ENCODE results near the gene PDE4D. TPM values are rescaled to one million over a fixed set of nuclear protein-coding genes. Genes with fewer than 3 reads are reported as not detected.
A peak's percentile ranks its signal among the peaks of the same experiment; 100 is the strongest.
"Not testable (repeated sequence)": the region's sequence is repeated elsewhere in the genome, so short reads cannot be mapped to it uniquely, and the experiment has no call there.

PDE4D gene
- total RNA-seq, 4 donors from 2014 or later = 6.0 to 36.2 (median 10.0) TPM

GRCh38 chr5:59753599-59753998 is 139.9 kb downstream of the PDE4D start:
- no peak for DNase-seq
- H3K4me1 ChIP-seq = peaks cover 0 to 27% (median 6%) of the 10 kb centered on the region in 3 donors
- H3K36me3 ChIP-seq = no peaks in the 10 kb centered on the region
- H3K27ac ChIP-seq = no peak overlapping the region
- H3K27me3 ChIP-seq = no peaks in the 10 kb centered on the region
- TF ChIP-seq CTCF (IDR thresholded peaks at IDR 0.05) (no peak), POLR2A (IDR thresholded peaks at IDR 0.05) (no peak)
- intact Hi-C loops (cut with DNase I) = no loop called here
- WGBS, 2 donors = 76 to 86% methylated on average over 3 of the region's 3 CpGs
- no peaks in the 10 kb centered on the region for H3K9me3 ChIP-seq
- no peak overlapping the region for H3K4me3 ChIP-seq

DNA sequence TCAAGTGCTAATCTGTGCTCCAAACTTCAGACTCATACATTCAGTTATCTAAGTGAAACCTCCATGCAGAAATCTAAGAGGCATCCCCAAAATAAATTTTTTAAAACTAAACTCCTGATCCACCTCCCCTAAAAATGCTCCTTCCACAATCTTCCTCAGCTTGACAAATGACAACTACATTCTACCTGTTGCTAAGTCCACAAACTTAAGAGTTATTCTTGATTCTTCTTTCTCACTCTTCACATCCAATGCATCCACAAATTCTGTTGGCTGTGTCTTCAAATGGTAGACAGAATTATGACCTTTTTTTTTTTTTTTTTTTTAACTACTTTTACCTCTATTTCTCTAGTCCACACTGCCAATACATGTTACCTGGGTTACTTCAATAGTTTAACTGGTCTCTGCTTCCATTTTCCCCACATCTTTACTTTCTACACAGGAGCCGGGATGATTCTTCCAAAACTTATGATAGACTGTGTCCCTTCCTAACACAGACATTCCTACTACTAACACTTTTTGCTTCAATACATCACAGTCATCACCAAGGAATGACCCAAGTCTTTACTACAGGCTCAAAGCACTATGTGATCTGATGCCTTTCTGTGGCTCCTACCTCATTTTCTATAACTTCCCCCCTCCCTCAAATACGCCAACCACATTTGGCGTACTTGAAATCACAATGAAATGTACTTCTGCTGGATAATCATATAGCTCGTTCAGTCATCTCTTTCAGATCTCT is 143.6 kb downstream of the PDE4D start:
- no peaks in the 10 kb centered on the region for H3K9me3 ChIP-seq
- H3K27ac ChIP-seq = no peak overlapping the region
- DNase-seq = no peak
- intact Hi-C loops (cut with DNase I) = no loop called here
- H3K27me3 ChIP-seq = no peaks in the 10 kb centered on the region
- 95 to 96% methylated on average over 4 of the region's 4 CpGs for WGBS, 2 donors
- H3K36me3 ChIP-seq = no peaks in the 10 kb centered on the region
- TF ChIP-seq POLR2A (IDR thresholded peaks at IDR 0.05) (no peak), CTCF (IDR thresholded peaks at IDR 0.05) (no peak)
- peaks cover 11 to 32% (median 11%) of the 10 kb centered on the region in 3 donors for H3K4me1 ChIP-seq
- H3K4me3 ChIP-seq = no peak overlapping the region

DNA sequence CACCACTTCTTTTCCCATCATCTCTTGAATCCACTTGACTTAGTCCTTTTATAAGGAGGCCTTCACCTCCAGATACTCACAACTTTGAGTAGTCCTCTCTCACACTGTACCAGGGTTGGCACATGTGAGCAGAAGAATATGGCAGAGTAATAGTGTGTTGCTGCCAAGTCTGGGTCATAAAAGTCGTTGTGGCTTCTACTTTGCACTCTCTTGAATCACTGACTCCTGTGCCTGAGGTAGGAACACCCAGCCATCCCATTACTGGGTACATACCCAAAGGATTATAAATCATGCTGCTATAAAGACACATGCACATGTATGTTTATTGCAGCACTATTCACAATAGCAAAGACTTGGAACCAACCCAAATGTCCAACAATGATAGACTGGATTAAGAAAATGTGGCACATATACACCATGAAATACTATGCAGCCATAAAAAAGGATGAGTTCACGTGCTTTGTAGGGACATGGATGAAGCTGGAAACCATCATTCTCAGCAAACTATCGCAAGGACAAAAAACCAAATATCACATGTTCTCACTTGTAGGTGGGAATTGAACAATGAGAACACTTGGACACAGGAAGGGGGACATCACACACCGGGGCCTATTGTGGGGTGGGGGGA is 145.4 kb downstream of the PDE4D start:
- H3K36me3 ChIP-seq; DNase-seq; H3K4me3 ChIP-seq; H3K27ac ChIP-seq; H3K9me3 ChIP-seq; H3K27me3 ChIP-seq; intact Hi-C loops (cut with DNase I): not testable (repeated sequence)
- WGBS, 2 donors = 72 to 75% methylated on average over 2 to 4 of the region's 4 CpGs
- H3K4me1 ChIP-seq = peaks cover 11 to 47% (median 11%) of the 10 kb centered on the region in 3 donors

GRCh38 chr5:59746241-59746765 is 147.2 kb downstream of the PDE4D start:
- H3K27ac ChIP-seq = peak overlapping the region; percentile 62 to 90 (median 77)
- no peaks in the 10 kb centered on the region for H3K27me3 ChIP-seq
- peaks cover 8 to 38% (median 11%) of the 10 kb centered on the region in 3 donors for H3K4me1 ChIP-seq
- DNase-seq = no peak
- no peak overlapping the region for H3K4me3 ChIP-seq
- intact Hi-C loops (cut with DNase I) = no loop called here
- H3K9me3 ChIP-seq = no peaks in the 10 kb centered on the region
- WGBS, 2 donors = 45 to 55% methylated on average over 7 of the region's 7 CpGs
- no peaks in the 10 kb centered on the region for H3K36me3 ChIP-seq
- no peak for TF ChIP-seq POLR2A (IDR thresholded peaks at IDR 0.05)
- no peak for TF ChIP-seq CTCF (IDR thresholded peaks at IDR 0.05)

DNA sequence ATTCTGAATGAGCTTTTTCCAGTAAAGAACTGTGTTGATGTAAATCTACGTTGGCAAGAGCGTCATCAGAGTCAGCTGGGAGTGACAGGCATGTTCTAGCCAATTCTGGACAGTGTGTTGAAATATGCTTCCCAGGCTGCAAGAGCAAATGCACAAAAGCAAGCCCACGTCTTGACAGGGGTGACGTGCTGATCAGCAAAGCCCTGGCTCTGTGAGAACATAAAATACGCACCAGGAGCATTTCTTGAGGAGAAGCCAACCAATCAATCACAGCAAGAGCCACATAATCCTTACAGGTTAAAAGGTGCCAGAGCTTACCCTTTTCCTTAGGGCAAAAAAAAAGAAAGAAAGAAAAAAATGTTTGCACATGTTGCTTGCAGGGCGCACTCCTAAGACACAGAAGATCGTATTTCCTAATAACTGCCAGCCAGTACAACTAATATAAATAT is 148.1 kb downstream of the PDE4D start:
- TF ChIP-seq POLR2A (IDR thresholded peaks at IDR 0.05) (no peak), CTCF (IDR thresholded peaks at IDR 0.05) (no peak)
- Histone ChIP-seq H3K27me3 (no peaks in the 10 kb centered on the region), H3K27ac (peak overlapping the region; percentile 69 to 90 (median 77)), H3K4me3 (peak overlapping the region in 2 of 4 donors; percentile 16 to 17), H3K4me1 (peaks cover 5 to 34% (median 11%) of the 10 kb centered on the region in 3 donors), H3K36me3 (no peaks in the 10 kb centered on the region), H3K9me3 (no peaks in the 10 kb centered on the region)
- intact Hi-C loops (cut with DNase I) = no loop called here
- WGBS, 2 donors = 21% methylated on average over 7 of the region's 7 CpGs
- no peak for DNase-seq

Data from esophagus squamous epithelium (tissue), 5 donors.